Cardiac ventricle fibroblast (primary cell): ENCODE results near the gene FAM229B. TPM values are rescaled to one million over a fixed set of nuclear protein-coding genes. Genes with fewer than 3 reads are reported as not detected.

Experiments used
- total RNA-seq: library from RNA; depleted of rRNA; stranded (reverse); fragments of >200 nt; gene quantifications from 2 replicates; pipeline ENCODE4 v1.2.3, GENCODE V29; 2015

Gene FAM229B
- 20.6 and 22.4 TPM in 2 replicates for total RNA-seq

GRCh38 chr6:112087136-112087911 is at the start of gene FAM229B, which contains the start of gene TUBE1:
Gene FAM229B (plus strand): TSS chr6:112087591. CDS start chr6:112099284, 11,693 bp downstream.
Gene TUBE1 (minus strand): TSS chr6:112087482. CDS start chr6:112087434, 48 bp downstream.

GRCh38 chr6:112054001-112054400 is 33.4 kb upstream of the FAM229B start, which contains the start of gene CCN6:
Gene CCN6 (plus strand): TSS chr6:112054104. CDS start chr6:112054358, 254 bp downstream.

Other genes with a start within 250 kb of the FAM229B start
- gene FYN, start 214.1 kb upstream of the FAM229B start, total RNA-seq, result 73.2 and 74.5 TPM in 2 replicates
- gene CCN6, start 33.5 kb upstream of the FAM229B start, total RNA-seq, result not detected in 2 replicates
- 12.4 and 28.8 TPM in 2 replicates for gene TUBE1, start 109 bp upstream of the FAM229B start, total RNA-seq
- 638 and 750 TPM in 2 replicates for gene LAMA4, start 167.0 kb downstream of the FAM229B start, total RNA-seq